WI38 (cell line): ENCODE results near the gene RFLNA.

ENCODE experiments used
- H3K4me3 ChIP-seq: 2 replicates; pipeline ENCODE4 v1.5.1; 2011; ENCODE audit warnings: low read depth, mild to moderate bottlenecking, control low read depth, low read length
- CTCF ChIP-seq: IDR thresholded peaks from 2 replicates; pipeline ENCODE4 v1.5.1; 2012; ENCODE audit warnings: low read depth, mild to moderate bottlenecking, control low read depth, low read length

The RFLNA gene

GRCh38 chr12:124351422-124351821, 56.5 kb downstream of the RFLNA start:
- no peak for TF ChIP-seq CTCF
- H3K4me3 ChIP-seq = no peak overlapping the region

GRCh38 chr12:124352257-124352656, 57.4 kb downstream of the RFLNA start:
- no peak for TF ChIP-seq CTCF
- no peak overlapping the region for H3K4me3 ChIP-seq

GRCh38 chr12:124352839-124353238, 57.9 kb downstream of the RFLNA start:
- TF ChIP-seq CTCF = no peak
- no peak overlapping the region for H3K4me3 ChIP-seq

GRCh38 chr12:124354400-124354799, 59.5 kb downstream of the RFLNA start:
- no peak overlapping the region for H3K4me3 ChIP-seq

GRCh38 chr12:124356221-124356620, 61.3 kb downstream of the RFLNA start:
- no peak for TF ChIP-seq CTCF

More at GRCh38 chr12:124354400-124354799, 59.5 kb downstream of the RFLNA start:
- no peak for TF ChIP-seq CTCF

GRCh38 chr12:124357616-124358015, 62.7 kb downstream of the RFLNA start:
- H3K4me3 ChIP-seq = no peak overlapping the region
- TF ChIP-seq CTCF = no peak

More at GRCh38 chr12:124356221-124356620, 61.3 kb downstream of the RFLNA start:
- H3K4me3 ChIP-seq = no peak overlapping the region

GRCh38 chr12:124358572-124358971, 63.7 kb downstream of the RFLNA start:
- TF ChIP-seq CTCF = no peak
- no peak overlapping the region for H3K4me3 ChIP-seq
